ENCODE measurements around the gene NYAP2. TPM values are rescaled to one million over a fixed set of nuclear protein-coding genes. Genes with fewer than 3 reads are reported as not detected.

The NYAP2 gene
- total RNA-seq, 2 donors from 2014 or later, result 0.52 TPM; not detected in 1

DNA sequence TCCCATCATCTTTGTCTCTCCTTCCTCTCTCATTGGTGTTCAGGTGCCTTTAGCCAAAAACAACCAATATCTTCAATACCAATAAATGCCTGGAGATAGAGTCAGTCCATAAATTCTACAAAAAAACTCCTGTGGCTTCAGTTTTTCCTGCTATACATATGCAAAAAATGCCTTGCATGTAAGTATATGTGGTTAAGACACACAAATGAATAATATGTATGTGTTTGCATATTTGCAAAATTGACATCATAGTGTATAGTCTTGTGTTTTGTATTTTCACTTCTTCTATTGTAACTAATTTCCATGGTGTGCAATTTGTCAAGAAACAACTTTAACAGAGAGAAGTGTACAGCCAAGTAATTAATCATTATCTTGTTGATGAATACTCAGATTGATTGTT lies 115.5 kb downstream of the NYAP2 start:
- intact Hi-C loops (cut with DNase I), result no loop called here
- TF ChIP-seq POLR2A (IDR thresholded peaks at IDR 0.05) (no peak), CTCF (IDR thresholded peaks at IDR 0.05) (no peak)
- ATAC-seq (no peak), DNase-seq (no peak)
- no peaks in the 10 kb centered on the region for H3K27me3 ChIP-seq
- no peak overlapping the region for H3K4me3 ChIP-seq
- peaks cover 8% of the 10 kb centered on the region for H3K4me1 ChIP-seq
- H3K36me3 ChIP-seq (replicated peaks in 1 of 2; ENCODE audit: insufficient read depth in 1 of 2, low read depth in 2 of 2), result no peaks in the 10 kb centered on the region
- no peaks in the 10 kb centered on the region for H3K9me3 ChIP-seq
- no peak overlapping the region for H3K27ac ChIP-seq

GRCh38 chr2:225526760-225527390 lies 127.4 kb downstream of the NYAP2 start:
- ATAC-seq, result peak; percentile 67
- no peak overlapping the region for H3K27ac ChIP-seq
- peaks cover 6% of the 10 kb centered on the region for H3K4me1 ChIP-seq
- no peak for TF ChIP-seq CTCF (IDR thresholded peaks at IDR 0.05)
- no peak for TF ChIP-seq POLR2A (IDR thresholded peaks at IDR 0.05)
- H3K9me3 ChIP-seq, result no peaks in the 10 kb centered on the region
- no peaks in the 10 kb centered on the region for H3K27me3 ChIP-seq
- intact Hi-C loops (cut with DNase I), result no loop called here
- no peak overlapping the region for H3K4me3 ChIP-seq
- peak in 2 of 4 donors; percentile 13 to 18 for DNase-seq
- WGBS, 2 donors, result 72 to 75% methylated on average over 4 of the region's 4 CpGs
- no peaks in the 10 kb centered on the region for H3K36me3 ChIP-seq (replicated peaks in 1 of 2; ENCODE audit: insufficient read depth in 1 of 2, low read depth in 2 of 2)

DNA sequence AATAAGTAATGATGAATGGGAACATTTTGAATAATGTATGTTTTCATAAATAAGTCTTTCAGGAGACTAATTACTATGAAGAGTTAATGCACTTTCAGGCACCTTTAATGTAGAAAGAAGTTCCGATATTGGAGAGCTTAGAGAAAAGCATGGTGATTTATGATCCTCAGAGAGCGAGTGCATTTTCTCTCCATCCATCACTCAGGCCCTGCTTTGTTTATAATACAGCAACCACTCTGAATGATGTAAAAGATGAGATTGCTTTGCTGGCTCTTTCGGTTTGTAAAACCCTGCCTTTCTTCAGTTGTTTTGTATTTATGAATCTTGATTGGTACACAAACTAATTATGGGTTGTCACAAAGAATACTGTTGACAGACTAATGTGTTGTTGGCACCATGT lies 132.0 kb downstream of the NYAP2 start:
- H3K36me3 ChIP-seq (replicated peaks in 1 of 2; ENCODE audit: insufficient read depth in 1 of 2, low read depth in 2 of 2), result no peaks in the 10 kb centered on the region
- DNase-seq, result no peak
- no peak overlapping the region for H3K4me3 ChIP-seq
- intact Hi-C loops (cut with DNase I), result no loop called here
- no peaks in the 10 kb centered on the region for H3K27me3 ChIP-seq
- no peak for TF ChIP-seq POLR2A (IDR thresholded peaks at IDR 0.05)
- no peak for TF ChIP-seq CTCF (IDR thresholded peaks at IDR 0.05)
- no peak for ATAC-seq
- peaks cover 6% of the 10 kb centered on the region for H3K4me1 ChIP-seq
- WGBS, 2 donors, result 70 to 71% methylated on average over 3 of the region's 3 CpGs
- no peak overlapping the region for H3K27ac ChIP-seq
- H3K9me3 ChIP-seq, result no peaks in the 10 kb centered on the region

DNA sequence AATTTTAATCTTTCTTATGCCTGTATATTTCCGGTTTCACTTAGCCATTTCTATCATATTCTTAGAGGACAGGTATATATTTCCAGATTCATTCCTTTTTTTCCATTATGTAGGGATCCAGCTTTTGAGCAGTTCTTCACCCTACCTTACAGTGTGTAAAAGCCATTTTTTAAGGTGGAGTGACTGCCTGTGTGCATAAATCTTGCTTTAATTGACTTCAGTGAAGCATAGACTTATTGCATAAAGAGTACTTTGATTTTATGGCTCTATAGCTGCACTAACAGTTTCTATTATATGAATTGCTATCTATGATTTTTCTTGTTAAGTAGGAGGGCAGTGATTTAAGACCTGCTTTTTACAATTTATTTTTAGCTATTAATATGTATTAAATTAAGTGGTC lies 132.6 kb downstream of the NYAP2 start:
- no peak for TF ChIP-seq CTCF (IDR thresholded peaks at IDR 0.05)
- no peak for TF ChIP-seq POLR2A (IDR thresholded peaks at IDR 0.05)
- H3K36me3 ChIP-seq (replicated peaks in 1 of 2; ENCODE audit: insufficient read depth in 1 of 2, low read depth in 2 of 2), result no peaks in the 10 kb centered on the region
- no peaks in the 10 kb centered on the region for H3K9me3 ChIP-seq
- no peak for ATAC-seq
- H3K27ac ChIP-seq, result no peak overlapping the region
- no peaks in the 10 kb centered on the region for H3K27me3 ChIP-seq
- no peak for DNase-seq
- H3K4me1 ChIP-seq, result peaks cover 3% of the 10 kb centered on the region
- H3K4me3 ChIP-seq, result no peak overlapping the region
- 90 to 91% methylated on average over 1 of the region's 1 CpG for WGBS, 2 donors
- intact Hi-C loops (cut with DNase I), result no loop called here

GRCh38 chr2:225534037-225534436 lies 134.5 kb downstream of the NYAP2 start:
- no peaks in the 10 kb centered on the region for H3K4me1 ChIP-seq
- no peaks in the 10 kb centered on the region for H3K9me3 ChIP-seq
- intact Hi-C loops (cut with DNase I), result no loop called here
- H3K4me3 ChIP-seq, result no peak overlapping the region
- ATAC-seq (no peak), DNase-seq (no peak)
- no peaks in the 10 kb centered on the region for H3K27me3 ChIP-seq
- H3K27ac ChIP-seq, result no peak overlapping the region
- H3K36me3 ChIP-seq (replicated peaks in 1 of 2; ENCODE audit: insufficient read depth in 1 of 2, low read depth in 2 of 2), result no peaks in the 10 kb centered on the region
- 54 to 57% methylated on average over 6 of the region's 6 CpGs for WGBS, 2 donors
- TF ChIP-seq CTCF (IDR thresholded peaks at IDR 0.05) (no peak), POLR2A (IDR thresholded peaks at IDR 0.05) (no peak)
